ENCODE data around the gene CFAP90. TPM values are rescaled to one million over a fixed set of nuclear protein-coding genes. Genes with fewer than 3 reads are reported as not detected.

The CFAP90 gene
- total RNA-seq, 4 donors from 2014 or later = not detected

GRCh38 chr5:7846327-7846726 lies 4.6 kb downstream of the CFAP90 start:
- TF ChIP-seq POLR2A (IDR thresholded peaks at IDR 0.05) = no peak
- TF ChIP-seq, protein P1, sequence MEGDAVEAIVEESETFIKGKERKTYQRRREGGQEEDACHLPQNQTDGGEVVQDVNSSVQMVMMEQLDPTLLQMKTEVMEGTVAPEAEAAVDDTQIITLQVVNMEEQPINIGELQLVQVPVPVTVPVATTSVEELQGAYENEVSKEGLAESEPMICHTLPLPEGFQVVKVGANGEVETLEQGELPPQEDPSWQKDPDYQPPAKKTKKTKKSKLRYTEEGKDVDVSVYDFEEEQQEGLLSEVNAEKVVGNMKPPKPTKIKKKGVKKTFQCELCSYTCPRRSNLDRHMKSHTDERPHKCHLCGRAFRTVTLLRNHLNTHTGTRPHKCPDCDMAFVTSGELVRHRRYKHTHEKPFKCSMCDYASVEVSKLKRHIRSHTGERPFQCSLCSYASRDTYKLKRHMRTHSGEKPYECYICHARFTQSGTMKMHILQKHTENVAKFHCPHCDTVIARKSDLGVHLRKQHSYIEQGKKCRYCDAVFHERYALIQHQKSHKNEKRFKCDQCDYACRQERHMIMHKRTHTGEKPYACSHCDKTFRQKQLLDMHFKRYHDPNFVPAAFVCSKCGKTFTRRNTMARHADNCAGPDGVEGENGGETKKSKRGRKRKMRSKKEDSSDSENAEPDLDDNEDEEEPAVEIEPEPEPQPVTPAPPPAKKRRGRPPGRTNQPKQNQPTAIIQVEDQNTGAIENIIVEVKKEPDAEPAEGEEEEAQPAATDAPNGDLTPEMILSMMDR (IDR thresholded peaks at IDR 0.05 in 4 of 5, conservative IDR thresholded peaks at IDR 0.05 in 1 of 5) = no peak
- no peak overlapping the region for H3K4me3 ChIP-seq
- H3K27me3 ChIP-seq = peaks cover 20 to 31% (median 28%) of the 10 kb centered on the region in 3 donors
- ATAC-seq = no peak
- H3K27ac ChIP-seq = no peak overlapping the region
- no peaks in the 10 kb centered on the region for H3K36me3 ChIP-seq
- DNase-seq = no peak
- in situ Hi-C loops (cut with MboI; ENCODE audit: low sequenced_read_pairs in 4 of 4) = no loop called here
- H3K9me3 ChIP-seq = no peaks in the 10 kb centered on the region
- H3K4me1 ChIP-seq = peaks cover 0 to 13% of the 10 kb centered on the region in 2 donors
- intact Hi-C loops (cut with DNase I; ENCODE audit: low total_unique reads) = no loop called here

DNA sequence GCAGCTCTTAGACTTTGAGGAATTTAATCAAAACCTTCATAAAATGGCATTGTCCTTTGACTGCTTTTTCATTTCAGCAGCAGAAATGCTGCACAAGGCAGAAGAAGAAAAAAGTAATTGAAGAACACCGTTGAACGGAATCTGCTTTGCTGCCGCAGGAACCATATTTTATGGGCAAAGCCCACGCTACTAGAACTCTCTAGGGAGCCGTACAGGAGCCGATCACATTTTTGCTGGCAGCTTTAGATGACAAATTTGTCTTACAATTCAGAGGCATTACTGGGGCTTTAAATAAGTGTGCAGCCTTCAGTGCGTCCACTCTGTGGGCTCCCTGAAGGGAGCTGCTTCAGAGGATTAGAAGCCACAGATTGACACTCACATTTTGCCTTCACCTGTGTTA lies 5.4 kb downstream of the CFAP90 start:
- DNase-seq (no peak), ATAC-seq (no peak)
- no peaks in the 10 kb centered on the region for H3K36me3 ChIP-seq
- peaks cover 20 to 27% (median 24%) of the 10 kb centered on the region in 3 donors for H3K27me3 ChIP-seq
- H3K4me3 ChIP-seq = no peak overlapping the region
- TF ChIP-seq, protein P1 (IDR thresholded peaks at IDR 0.05 in 4 of 5, conservative IDR thresholded peaks at IDR 0.05 in 1 of 5) = no peak
- no peak for TF ChIP-seq POLR2A (IDR thresholded peaks at IDR 0.05)
- intact Hi-C loops (cut with DNase I; ENCODE audit: low total_unique reads) (no loop called here), in situ Hi-C loops (cut with MboI; ENCODE audit: low sequenced_read_pairs in 4 of 4) (no loop called here)
- H3K27ac ChIP-seq = no peak overlapping the region
- H3K9me3 ChIP-seq = no peaks in the 10 kb centered on the region
- peaks cover 0 to 9% of the 10 kb centered on the region in 2 donors for H3K4me1 ChIP-seq

DNA sequence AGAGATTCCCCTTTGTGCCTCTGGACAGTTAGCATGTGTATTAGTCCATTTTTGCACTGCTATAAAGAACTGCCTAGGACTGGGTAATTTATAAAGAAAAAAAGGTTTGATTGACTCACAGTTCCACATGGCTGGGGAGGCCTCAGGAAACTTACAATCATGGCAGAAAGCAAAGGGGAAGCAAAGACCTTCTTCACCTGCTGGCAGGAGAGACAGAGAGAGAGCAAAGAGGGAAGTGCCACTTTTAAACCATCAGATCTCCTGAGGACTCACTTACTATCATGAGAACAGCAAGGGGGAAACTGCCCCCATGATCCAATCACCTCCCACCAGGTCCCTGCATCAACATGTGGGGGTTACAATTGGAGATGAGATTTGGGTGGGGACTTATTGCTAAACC lies 6.0 kb downstream of the CFAP90 start:
- intact Hi-C loops (cut with DNase I; ENCODE audit: low total_unique reads) = no loop called here
- Histone ChIP-seq H3K4me1 (peaks cover 0 to 3% of the 10 kb centered on the region in 2 donors), H3K9me3 (no peaks in the 10 kb centered on the region), H3K27ac (no peak overlapping the region), H3K36me3 (no peaks in the 10 kb centered on the region), H3K4me3 (no peak overlapping the region), H3K27me3 (peaks cover 16 to 21% (median 20%) of the 10 kb centered on the region in 3 donors)
- in situ Hi-C loops (cut with MboI; ENCODE audit: low sequenced_read_pairs in 4 of 4) = no loop called here
- DNase-seq (no peak), ATAC-seq (no peak)
- no peak for TF ChIP-seq POLR2A (IDR thresholded peaks at IDR 0.05)
- TF ChIP-seq, protein P1 (IDR thresholded peaks at IDR 0.05 in 4 of 5, conservative IDR thresholded peaks at IDR 0.05 in 1 of 5) = no peak

DNA sequence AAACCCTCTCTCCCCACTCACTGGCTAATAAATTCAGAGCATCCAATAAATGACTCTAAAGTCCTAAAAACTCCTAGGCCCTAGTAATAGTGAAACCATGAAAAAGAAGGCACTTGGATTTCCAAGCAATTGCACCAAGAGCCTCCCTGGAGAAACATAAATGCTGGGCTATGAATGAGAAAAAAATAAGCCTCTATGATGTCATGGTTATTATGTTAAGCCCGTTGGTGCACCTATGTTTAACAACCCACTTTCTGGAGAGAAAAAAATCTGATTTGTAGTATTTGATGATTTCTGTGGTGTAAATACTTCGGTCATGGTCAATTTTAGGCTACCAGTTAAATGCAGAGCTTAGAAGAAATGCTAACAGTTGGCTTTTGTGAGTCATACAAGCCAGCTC lies 8.4 kb downstream of the CFAP90 start:
- intact Hi-C loops (cut with DNase I; ENCODE audit: low total_unique reads) = no loop called here
- DNase-seq (no peak), ATAC-seq (no peak)
- Histone ChIP-seq H3K4me1 (no peaks in the 10 kb centered on the region), H3K4me3 (no peak overlapping the region), H3K36me3 (no peaks in the 10 kb centered on the region), H3K27me3 (peaks cover 0 to 9% (median under 1%) of the 10 kb centered on the region in 3 donors), H3K27ac (no peak overlapping the region), H3K9me3 (no peaks in the 10 kb centered on the region)
- TF ChIP-seq POLR2A (IDR thresholded peaks at IDR 0.05) = no peak
- TF ChIP-seq, protein P1 (IDR thresholded peaks at IDR 0.05 in 4 of 5, conservative IDR thresholded peaks at IDR 0.05 in 1 of 5) = no peak
- in situ Hi-C loops (cut with MboI; ENCODE audit: low sequenced_read_pairs in 4 of 4) = no loop called here

DNA sequence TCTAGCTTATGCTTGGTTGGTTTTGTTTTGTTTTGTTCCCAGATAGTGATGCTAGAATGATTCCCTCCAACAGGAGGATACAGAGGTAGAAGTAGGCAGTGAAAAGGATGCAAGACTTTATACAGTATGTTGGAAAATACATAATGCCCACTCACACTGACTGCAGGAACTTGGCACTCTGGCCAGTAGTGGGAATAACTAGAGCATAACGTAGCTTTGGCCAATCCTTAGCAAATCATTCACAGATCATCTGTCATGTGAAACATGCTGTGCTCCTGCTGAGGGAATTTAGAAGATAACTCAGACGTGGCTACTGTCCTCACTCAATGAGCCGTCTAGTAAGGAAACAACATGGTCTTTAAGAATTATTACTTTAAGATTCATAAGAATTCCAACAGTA lies 13.5 kb downstream of the CFAP90 start:
- DNase-seq = no peak
- TF ChIP-seq, protein P1 (IDR thresholded peaks at IDR 0.05 in 4 of 5, conservative IDR thresholded peaks at IDR 0.05 in 1 of 5) = no peak
- TF ChIP-seq POLR2A (IDR thresholded peaks at IDR 0.05) = no peak
- no peaks in the 10 kb centered on the region for H3K9me3 ChIP-seq
- no peak overlapping the region for H3K4me3 ChIP-seq
- no peaks in the 10 kb centered on the region for H3K36me3 ChIP-seq
- H3K27me3 ChIP-seq = no peaks in the 10 kb centered on the region
- intact Hi-C loops (cut with DNase I; ENCODE audit: low total_unique reads) (no loop called here), in situ Hi-C loops (cut with MboI; ENCODE audit: low sequenced_read_pairs in 4 of 4) (no loop called here)
- ATAC-seq = no peak
- H3K4me1 ChIP-seq = no peaks in the 10 kb centered on the region
- H3K27ac ChIP-seq = no peak overlapping the region

All from gastrocnemius medialis (tissue), 4 donors.